HCT116 (cell line): ENCODE results near the gene PNPLA5. TPM values are rescaled to one million over a fixed set of nuclear protein-coding genes. Genes with fewer than 3 reads are reported as not detected.
"Not testable (repeated sequence)": the region's sequence is repeated elsewhere in the genome, so short reads cannot be mapped to it uniquely, and the experiment has no call there.

Source experiments
- ATAC-seq: fragments of 200-7000 bp; cut with Tn5 transposase; 2 replicates; pipeline ENCODE4 v1.9.1; 2020; ENCODE audit warnings: mild to moderate bottlenecking, moderate library complexity
- BruUV-seq: library from RNA; stranded (reverse); fragments of 400-500 nt; replicated peaks from 2 replicates; lab custom pipeline; 2021; lab: Mats Ljungman, UMichigan
- CTCF ChIA-PET: fragments of 300-600 bp; sonication (Branson Sonifier 250); formaldehyde crosslinking; loops from one replicate; lab custom pipeline; 2021; ENCODE audit warnings: antibody characterized with exemption; lab: Charles Lee
- POLR2A ChIA-PET: fragments of 300-600, 350-600 bp; sonication (Branson Sonifier 250); formaldehyde crosslinking; loops from one replicate; lab custom pipeline; 2021; ENCODE audit warnings: antibody characterized with exemption; lab: Charles Lee
- RAD21 ChIA-PET, 2 experiments: fragments of 300-600 bp; sonication (Branson Sonifier 250); formaldehyde crosslinking; loops; one replicate each; lab custom pipeline; 2023; ENCODE audit warnings: low total read pairs in 2 of 2; ENCODE audit not compliant: uncharacterized antibody in 2 of 2, unreplicated experiment in 2 of 2, low non-redundant PET in 1 of 2; lab: Charles Lee
- DNase-seq: peaks from one replicate; pipeline ENCODE4 v3.0.0-alpha.2; 2010; ENCODE audit warnings: low read depth, low spot score
- H2AFZ ChIP-seq: fragments of 200-600 bp; shearing (Covaris generic), sonication (generic); 2 replicates; pipeline ENCODE4 v1.6.1; 2017; ENCODE audit warnings: low read depth, mixed run types, mixed read lengths, antibody characterized with exemption, low read length; ENCODE audit not compliant: poor library complexity, severe bottlenecking
- H3K27ac ChIP-seq: 2 replicates; pipeline ENCODE4 v1.5.1; 2012; ENCODE audit warnings: low read depth, low read length
- H3K27me3 ChIP-seq: fragments of 200-600 bp; sonication (generic); 2 replicates; pipeline ENCODE4 v1.6.1; 2016; ENCODE audit warnings: mixed run types, low read length, mixed read lengths; ENCODE audit not compliant: insufficient read depth
- H3K36me3 ChIP-seq, 2 experiments: fragments of 200-500 bp in 1 of 2; fragments of 200-600 bp in 1 of 2; sonication (Bioruptor generic) in 1 of 2; sonication (generic) in 1 of 2; 2 replicates each; pipeline versions ENCODE4 v1.5.1 to v1.6.1; 2014 to 2016; ENCODE audit warnings: low read length in 2 of 2, inconsistent platforms in 1 of 2, mixed read lengths in 1 of 2, mixed run types in 1 of 2; ENCODE audit not compliant: insufficient read depth in 2 of 2, control insufficient read depth in 1 of 2
- H3K4me1 ChIP-seq, 2 experiments: fragments of 200-600 bp in 1 of 2; sonication (generic) in 1 of 2; 2 replicates each; pipeline versions ENCODE4 v1.5.1 to v1.6.1; 2012 to 2017; ENCODE audit warnings: low read length in 2 of 2, inconsistent platforms in 1 of 2, mild to moderate bottlenecking in 1 of 2, mixed read lengths in 1 of 2, mixed run types in 1 of 2, moderate library complexity in 1 of 2; ENCODE audit not compliant: insufficient read depth in 2 of 2, control insufficient read depth in 1 of 2
- H3K4me2 ChIP-seq: fragments of 200-600 bp; sonication (generic); 2 replicates; pipeline ENCODE4 v1.6.1; 2017; ENCODE audit warnings: mixed run types, low read length, mixed read lengths
- H3K4me3 ChIP-seq, 2 experiments: fragments of 200-600 bp in 1 of 2; sonication (generic) in 1 of 2; replicated peaks in 1 of 2; 2 replicates each; pipeline ENCODE4 v1.5.1; 2011 to 2016; ENCODE audit warnings: low read length in 2 of 2, control low read depth in 1 of 2, low read depth in 1 of 2, mild to moderate bottlenecking in 1 of 2, mixed read lengths in 1 of 2, mixed run types in 1 of 2
- H3K79me2 ChIP-seq: fragments of 200-600 bp; sonication (generic); 2 replicates; pipeline ENCODE4 v1.6.1; 2017; ENCODE audit warnings: mild to moderate bottlenecking, mixed run types, low read length, moderate library complexity, mixed read lengths; ENCODE audit not compliant: insufficient read depth
- H3K9ac ChIP-seq: fragments of 200-600 bp; sonication (generic); 2 replicates; pipeline ENCODE4 v1.6.1; 2016; ENCODE audit warnings: low read length, mixed read lengths
- H3K9me2 ChIP-seq: fragments of 200-600 bp; sonication (generic), shearing (Covaris generic); 2 replicates; pipeline ENCODE4 v1.6.1; 2017; ENCODE audit warnings: mixed run types, mild to moderate bottlenecking, moderate library complexity; ENCODE audit not compliant: insufficient read depth
- H3K9me3 ChIP-seq, 2 experiments: fragments of 200-500 bp in 1 of 2; fragments of 200-600 bp in 1 of 2; sonication (Bioruptor generic) in 1 of 2; sonication (generic) in 1 of 2; 2 replicates each; pipeline ENCODE4 v1.6.1; 2014 to 2017; ENCODE audit warnings: low read length in 2 of 2, mixed read lengths in 2 of 2, inconsistent platforms in 1 of 2, low read depth in 1 of 2, mild to moderate bottlenecking in 1 of 2, mixed run types in 1 of 2, moderate library complexity in 1 of 2; ENCODE audit not compliant: control insufficient read depth in 1 of 2, insufficient read depth in 1 of 2
- H4K20me1 ChIP-seq: fragments of 200-600 bp; sonication (generic), shearing (Covaris generic); 2 replicates; pipeline ENCODE4 v1.6.1; 2017; ENCODE audit warnings: mixed run types, mild to moderate bottlenecking, moderate library complexity; ENCODE audit not compliant: insufficient read depth
- RAD21 ChIP-seq: IDR thresholded peaks from 2 replicates; pipeline ENCODE4 v1.6.1; 2012; ENCODE audit warnings: low read depth, mild to moderate bottlenecking
- intact Hi-C: fragments of 100-400 bp; cut with micrococcal nuclease; formaldehyde crosslinking; loops from 2 replicates; pipeline ENCODE4 v1.10.0; 2022
- total RNA-seq: library from RNA; stranded (reverse); gene quantifications from one replicate; pipeline ENCODE4 v1.2.1, GENCODE V29; 2021; ENCODE audit not compliant: unreplicated experiment
- TF ChIP-seq, protein P1 (sequence below), 3 experiments: fragments of 200-600 bp in 1 of 3; sonication (generic) in 1 of 3; IDR thresholded peaks in 2 of 3; conservative IDR thresholded peaks in 1 of 3; 2 replicates each; pipeline ENCODE4 v1.5.1; 2012 to 2017; ENCODE audit warnings: low read depth in 2 of 3, low read length in 2 of 3, antibody characterized with exemption in 1 of 3, borderline replicate concordance in 1 of 3, control low read depth in 1 of 3, mild to moderate bottlenecking in 1 of 3, mixed read lengths in 1 of 3, mixed run types in 1 of 3, moderate library complexity in 1 of 3; ENCODE audit not compliant: insufficient read depth in 1 of 3

PNPLA5 gene
- total RNA-seq, 1 experiment from 2014 or later = 2.9 TPM

GRCh38 chr22:43904412-43904811 is 12.6 kb upstream of the PNPLA5 start:
- BruUV-seq = not testable (repeated sequence)

DNA sequence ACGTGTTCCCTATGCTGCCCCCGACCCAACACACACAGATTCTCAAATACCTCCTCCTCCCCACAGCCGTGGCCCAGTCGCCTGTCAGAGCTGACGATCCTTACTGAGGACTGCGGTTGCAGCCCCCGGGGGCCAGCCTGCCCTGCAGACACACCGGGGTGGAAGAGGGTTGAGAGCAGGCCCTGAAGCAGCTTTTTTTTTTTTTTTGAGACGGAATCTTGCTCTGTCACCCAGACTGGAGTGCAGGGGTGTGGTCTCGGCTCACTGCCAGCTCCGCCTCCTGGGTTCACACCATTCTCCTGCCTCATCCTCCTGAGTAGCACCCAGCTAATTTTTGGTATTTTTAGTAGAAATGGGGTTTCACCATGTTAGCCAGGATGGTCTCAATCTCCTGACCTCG is 11.2 kb upstream of the PNPLA5 start:
- H3K4me1 ChIP-seq, H3K9me3 ChIP-seq, POLR2A ChIA-PET, H3K36me3 ChIP-seq, ATAC-seq, H3K9ac ChIP-seq, H3K27me3 ChIP-seq, H3K4me3 ChIP-seq, H3K4me2 ChIP-seq, H3K79me2 ChIP-seq, RAD21 ChIA-PET, H3K9me2 ChIP-seq, DNase-seq, H3K27ac ChIP-seq, H2AFZ ChIP-seq, BruUV-seq, intact Hi-C loops, H4K20me1 ChIP-seq: not testable (repeated sequence)
- CTCF ChIA-PET = interaction anchor here (0.9 to 1.8 kb wide), 2 partner anchors 18 to 20 kb away, joined by 7 to 9 read pairs; no protein-coding TSS in a partner anchor

More at GRCh38 chr22:43904412-43904811, 12.6 kb upstream of the PNPLA5 start:
- H3K27me3 ChIP-seq, H3K79me2 ChIP-seq, ATAC-seq, intact Hi-C loops, RAD21 ChIA-PET, H3K4me1 ChIP-seq, H3K4me3 ChIP-seq, H3K9me3 ChIP-seq, H3K27ac ChIP-seq, H3K4me2 ChIP-seq, H4K20me1 ChIP-seq, H3K9me2 ChIP-seq, DNase-seq, H3K9ac ChIP-seq, H3K36me3 ChIP-seq, H2AFZ ChIP-seq, POLR2A ChIA-PET: not testable (repeated sequence)
- CTCF ChIA-PET = interaction anchor here (1.4 kb wide), 1 partner anchor 21 kb away, joined by 4 read pairs; no protein-coding TSS in a partner anchor
- peak; percentile 24; the same call in 1 of the 2 replicates for TF ChIP-seq RAD21
- TF ChIP-seq, protein P1, sequence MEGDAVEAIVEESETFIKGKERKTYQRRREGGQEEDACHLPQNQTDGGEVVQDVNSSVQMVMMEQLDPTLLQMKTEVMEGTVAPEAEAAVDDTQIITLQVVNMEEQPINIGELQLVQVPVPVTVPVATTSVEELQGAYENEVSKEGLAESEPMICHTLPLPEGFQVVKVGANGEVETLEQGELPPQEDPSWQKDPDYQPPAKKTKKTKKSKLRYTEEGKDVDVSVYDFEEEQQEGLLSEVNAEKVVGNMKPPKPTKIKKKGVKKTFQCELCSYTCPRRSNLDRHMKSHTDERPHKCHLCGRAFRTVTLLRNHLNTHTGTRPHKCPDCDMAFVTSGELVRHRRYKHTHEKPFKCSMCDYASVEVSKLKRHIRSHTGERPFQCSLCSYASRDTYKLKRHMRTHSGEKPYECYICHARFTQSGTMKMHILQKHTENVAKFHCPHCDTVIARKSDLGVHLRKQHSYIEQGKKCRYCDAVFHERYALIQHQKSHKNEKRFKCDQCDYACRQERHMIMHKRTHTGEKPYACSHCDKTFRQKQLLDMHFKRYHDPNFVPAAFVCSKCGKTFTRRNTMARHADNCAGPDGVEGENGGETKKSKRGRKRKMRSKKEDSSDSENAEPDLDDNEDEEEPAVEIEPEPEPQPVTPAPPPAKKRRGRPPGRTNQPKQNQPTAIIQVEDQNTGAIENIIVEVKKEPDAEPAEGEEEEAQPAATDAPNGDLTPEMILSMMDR (IDR thresholded peaks at IDR 0.05 in 2 of 3, conservative IDR thresholded peaks at IDR 0.05 in 1 of 3; ENCODE audit: borderline replicate concordance in 1 of 3, insufficient read depth in 1 of 3, low read depth in 2 of 3, low read length in 2 of 3) = peak in 2 of 3 experiments; percentile 26 to 42; a peak in 3 of 6 replicates
